Colonic mucosa (tissue), 4 donors: ENCODE data around the gene IMMP2L. TPM values are rescaled to one million over a fixed set of nuclear protein-coding genes. Genes with fewer than 3 reads are reported as not detected.

Source experiments
- DNase-seq: peaks from one replicate; pipeline ENCODE4 v3.0.0-alpha.2; 2020
- H3K27ac ChIP-seq: fragments of 200-600 bp; one replicate; pipeline ENCODE4 v1.8.0; 2021
- H3K27me3 ChIP-seq: fragments of 200-600 bp; one replicate; pipeline ENCODE4 v1.8.0; 2021
- H3K36me3 ChIP-seq: fragments of 200-600 bp; one replicate; pipeline ENCODE4 v1.8.0; 2021
- H3K4me1 ChIP-seq: fragments of 200-600 bp; one replicate; pipeline ENCODE4 v1.8.0; 2021; ENCODE audit warnings: mild to moderate bottlenecking
- H3K4me3 ChIP-seq: fragments of 200-600 bp; one replicate; pipeline ENCODE4 v1.8.0; 2021
- H3K9ac ChIP-seq, 2 donors: one replicate each; pipeline ENCODE4 v1.7.0; 2013; ENCODE audit warnings: control low read depth in 2 of 2, low read depth in 2 of 2, low read length in 2 of 2
- H3K9me3 ChIP-seq: fragments of 200-600 bp; one replicate; pipeline ENCODE4 v1.8.0; 2021
- CTCF ChIP-seq: fragments of 200-600 bp; IDR thresholded peaks from one replicate; pipeline ENCODE4 v1.8.0; 2022; ENCODE audit warnings: antibody characterized with exemption, mild to moderate bottlenecking
- intact Hi-C: fragments of 100-400 bp; cut with DNase I; formaldehyde crosslinking; loops from one replicate; pipeline ENCODE4 v1.14.1; 2022
- total RNA-seq, 2 donors: library from RNA; stranded (reverse); fragmentation: NEBNext Ultra II Directional in 1 of 2; extraction: Animal tissue kit (Norgen Biotek cat#: 25700) in 1 of 2; gene quantifications; one replicate each; pipeline ENCODE4 v1.2.1, GENCODE V29; 2021
- donor health status: healthy.
- donor health status: DM: no; HTN: no; CAD: no.
- donor health status: DM: no; HTN: no; CAD: no.

IMMP2L gene
- total RNA-seq, 2 donors from 2014 or later: 13.4 to 15.4 TPM

GRCh38 chr7:111485701-111486380, 76.5 kb downstream of the IMMP2L start:
- no peaks in the 10 kb centered on the region for H3K36me3 ChIP-seq
- H3K4me1 ChIP-seq: no peaks in the 10 kb centered on the region
- TF ChIP-seq CTCF: no peak
- no peak overlapping the region for H3K27ac ChIP-seq
- intact Hi-C loops: loop anchor here (10.0 kb wide), 2 partner anchors 249 to 391 kb away; partner anchors contain the start of gene LRRN3
- H3K4me3 ChIP-seq: no peak overlapping the region
- H3K27me3 ChIP-seq: no peaks in the 10 kb centered on the region
- no peak overlapping the region for H3K9ac ChIP-seq
- no peaks in the 10 kb centered on the region for H3K9me3 ChIP-seq
- no peak for DNase-seq

- no peaks in the 10 kb centered on the region for H3K9me3 ChIP-seq
- no peak overlapping the region for H3K4me3 ChIP-seq
- TF ChIP-seq CTCF: no peak
- no peak overlapping the region for H3K27ac ChIP-seq
- DNase-seq: no peak
- intact Hi-C loops: loop anchor here (5.0 to 10.0 kb wide), 3 partner anchors 252 to 388 kb away; partner anchors contain the start of gene LRRN3
- no peaks in the 10 kb centered on the region for H3K4me1 ChIP-seq
- H3K27me3 ChIP-seq: no peaks in the 10 kb centered on the region
- H3K36me3 ChIP-seq: no peaks in the 10 kb centered on the region
- H3K9ac ChIP-seq: no peak overlapping the region
These were observed 79.2 kb downstream of the IMMP2L start for GRCh38 chr7:111483078-111483477.

GRCh38 chr7:111477462-111478225, 84.6 kb downstream of the IMMP2L start:
- TF ChIP-seq CTCF: no peak
- H3K4me1 ChIP-seq: no peaks in the 10 kb centered on the region
- H3K36me3 ChIP-seq: no peaks in the 10 kb centered on the region
- H3K9ac ChIP-seq: no peak overlapping the region
- intact Hi-C loops: no loop called here
- no peak overlapping the region for H3K4me3 ChIP-seq
- H3K27me3 ChIP-seq: no peaks in the 10 kb centered on the region
- no peak for DNase-seq
- H3K27ac ChIP-seq: no peak overlapping the region
- no peaks in the 10 kb centered on the region for H3K9me3 ChIP-seq

- Histone ChIP-seq H3K4me1 (no peaks in the 10 kb centered on the region), H3K36me3 (no peaks in the 10 kb centered on the region), H3K9me3 (no peaks in the 10 kb centered on the region), H3K27me3 (no peaks in the 10 kb centered on the region), H3K27ac (no peak overlapping the region), H3K4me3 (no peak overlapping the region), H3K9ac (no peak overlapping the region)
- TF ChIP-seq CTCF: no peak
- intact Hi-C loops: no loop called here
- no peak for DNase-seq
These were observed 85.6 kb downstream of the IMMP2L start for GRCh38 chr7:111476586-111477293.

GRCh38 chr7:111475959-111476358, 86.3 kb downstream of the IMMP2L start:
- no peak for DNase-seq
- no peaks in the 10 kb centered on the region for H3K9me3 ChIP-seq
- no peaks in the 10 kb centered on the region for H3K36me3 ChIP-seq
- no peak for TF ChIP-seq CTCF
- no peaks in the 10 kb centered on the region for H3K27me3 ChIP-seq
- H3K9ac ChIP-seq: no peak overlapping the region
- no peak overlapping the region for H3K4me3 ChIP-seq
- intact Hi-C loops: no loop called here
- no peaks in the 10 kb centered on the region for H3K4me1 ChIP-seq
- H3K27ac ChIP-seq: no peak overlapping the region
